H1 (cell line): ENCODE results near the gene CD38. TPM values are rescaled to one million over a fixed set of nuclear protein-coding genes. Genes with fewer than 3 reads are reported as not detected.

Source experiments
- CTCF ChIA-PET: fragments of 300-600 bp; sonication (Branson Sonifier 250); formaldehyde crosslinking; loops from one replicate; lab custom pipeline; 2021; ENCODE audit not compliant: partially characterized antibody; lab: Charles Lee
- POLR2A ChIA-PET: fragments of 300-600 bp; sonication (Branson Sonifier 250); formaldehyde crosslinking; loops from one replicate; lab custom pipeline; 2021; ENCODE audit warnings: inconsistent platforms; ENCODE audit not compliant: partially characterized antibody; lab: Charles Lee
- DNase-seq, 2 experiments: peaks; one replicate each; pipeline versions ENCODE4 v3.0.0 to v3.0.0-alpha.2; 2010 to 2022; ENCODE audit warnings: low spot score in 2 of 2, low read depth in 1 of 2, mixed read lengths in 1 of 2
- FAIRE-seq: peaks from 2 replicates; lab custom pipeline; 2011; peaks lifted over from hg19 to GRCh38; lab: Jason Lieb, UNC
- H2AFZ ChIP-seq: 2 replicates; pipeline ENCODE4 v1.8.1; 2012; ENCODE audit warnings: low read length, inconsistent platforms
- H2AK5ac ChIP-seq: 2 replicates; pipeline ENCODE4 v1.6.1; 2013; ENCODE audit warnings: low read depth, low read length
- H2BK120ac ChIP-seq: replicated peaks from 2 replicates; pipeline ENCODE3; 2013; ENCODE audit warnings: low read depth, low read length, inconsistent platforms
- H2BK12ac ChIP-seq: 2 replicates; pipeline ENCODE4 v1.6.1; 2013; ENCODE audit warnings: low read depth, low read length
- H2BK15ac ChIP-seq: 2 replicates; pipeline ENCODE4 v1.6.1; 2013; ENCODE audit warnings: low read length
- H2BK20ac ChIP-seq: 2 replicates; pipeline ENCODE4 v1.6.1; 2013; ENCODE audit warnings: low read length
- H2BK5ac ChIP-seq: 2 replicates; pipeline ENCODE4 v1.6.1; 2013; ENCODE audit warnings: low read depth, low read length
- H3K14ac ChIP-seq: 2 replicates; pipeline ENCODE4 v1.6.1; 2013; ENCODE audit warnings: inconsistent platforms; ENCODE audit not compliant: insufficient read length
- H3K18ac ChIP-seq: 2 replicates; pipeline ENCODE4 v1.6.1; 2013; ENCODE audit warnings: low read length; ENCODE audit errors: extremely low read depth
- H3K23ac ChIP-seq: 2 replicates; pipeline ENCODE4 v1.6.1; 2013; ENCODE audit warnings: inconsistent platforms; ENCODE audit not compliant: insufficient read length
- H3K23me2 ChIP-seq: 2 replicates; pipeline ENCODE4 v1.6.1; 2013; ENCODE audit warnings: low read depth, low read length
- H3K27ac ChIP-seq: 2 replicates; pipeline ENCODE4 v1.6.1; 2011; ENCODE audit warnings: low read depth, low read length, inconsistent platforms
- H3K27me3 ChIP-seq, 4 experiments: replicated peaks in 1 of 4; 1 replicate in 1 of 4; 2 replicates in 3 of 4; pipeline versions ENCODE4 v1.6.1 to v1.8.1; 2011 to 2013; ENCODE audit warnings: low read length in 3 of 4, mild to moderate bottlenecking in 3 of 4, inconsistent platforms in 2 of 4, mixed read lengths in 2 of 4, moderate library complexity in 1 of 4; ENCODE audit not compliant: control insufficient read depth in 3 of 4, insufficient read depth in 3 of 4; ENCODE audit errors: extremely low read depth in 1 of 4
- H3K36me3 ChIP-seq, 4 experiments: 2 replicates each; pipeline versions ENCODE4 v1.6.1 to v1.8.1; 2011 to 2013; ENCODE audit warnings: mild to moderate bottlenecking in 4 of 4, low read length in 3 of 4, moderate library complexity in 2 of 4, control low read depth in 1 of 4, inconsistent platforms in 1 of 4; ENCODE audit not compliant: insufficient read depth in 4 of 4, control insufficient read depth in 2 of 4
- H3K4ac ChIP-seq: replicated peaks from 2 replicates; pipeline ENCODE3; 2013; ENCODE audit warnings: low read length, low read depth, mixed read lengths, inconsistent platforms; ENCODE audit not compliant: insufficient read length
- H3K4me1 ChIP-seq, 4 experiments: replicated peaks in 1 of 4; 1 replicate in 1 of 4; 2 replicates in 3 of 4; pipeline versions ENCODE4 v1.6.1 to v1.8.1; 2011 to 2013; ENCODE audit warnings: low read length in 3 of 4, inconsistent platforms in 2 of 4, mixed read lengths in 1 of 4; ENCODE audit not compliant: insufficient read depth in 4 of 4, control insufficient read depth in 3 of 4
- H3K4me2 ChIP-seq, 2 experiments: 2 replicates each; pipeline versions ENCODE4 v1.6.1 to v1.8.1; 2011 to 2013; ENCODE audit warnings: low read depth in 2 of 2, low read length in 2 of 2, control low read depth in 1 of 2, inconsistent platforms in 1 of 2, mild to moderate bottlenecking in 1 of 2; ENCODE audit not compliant: insufficient read depth in 1 of 2
- H3K4me3 ChIP-seq, 4 experiments: fragments of 200-600, 300-600 bp in 1 of 4; sonication (generic), shearing (Covaris generic), sonication (Bioruptor Twin) in 1 of 4; 2 replicates each; pipeline versions ENCODE4 v1.5.1 to v1.8.1; 2011 to 2016; ENCODE audit warnings: low read length in 4 of 4, low read depth in 3 of 4, control low read depth in 2 of 4, inconsistent platforms in 2 of 4, mild to moderate bottlenecking in 2 of 4, mixed read lengths in 1 of 4, moderate library complexity in 1 of 4; ENCODE audit not compliant: insufficient read depth in 2 of 4; ENCODE audit errors: extremely low read depth in 1 of 4
- H3K56ac ChIP-seq: replicated peaks from 2 replicates; pipeline ENCODE3; 2013; ENCODE audit warnings: low read depth, mild to moderate bottlenecking, mixed read lengths, low read length, inconsistent platforms; ENCODE audit not compliant: insufficient read length
- H3K79me1 ChIP-seq: 2 replicates; pipeline ENCODE4 v1.6.1; 2013; ENCODE audit warnings: low read depth, low read length, control low read depth
- H3K79me2 ChIP-seq, 2 experiments: 2 replicates each; pipeline versions ENCODE4 v1.6.1 to v1.8.1; 2012 to 2013; ENCODE audit warnings: low read length in 2 of 2, mild to moderate bottlenecking in 2 of 2, inconsistent platforms in 1 of 2; ENCODE audit not compliant: insufficient read depth in 2 of 2, control insufficient read depth in 1 of 2
- H3K9ac ChIP-seq, 4 experiments: replicated peaks in 1 of 4; 1 replicate in 1 of 4; 2 replicates in 3 of 4; pipeline versions ENCODE4 v1.6.1 to v1.8.1; 2011 to 2013; ENCODE audit warnings: low read depth in 3 of 4, low read length in 3 of 4, control low read depth in 2 of 4, mild to moderate bottlenecking in 2 of 4, moderate library complexity in 2 of 4, inconsistent platforms in 1 of 4; ENCODE audit errors: extremely low read depth in 1 of 4
- H3K9me3 ChIP-seq, 2 experiments: 2 replicates each; pipeline versions ENCODE4 v1.6.1 to v1.8.1; 2012 to 2013; ENCODE audit warnings: mild to moderate bottlenecking in 2 of 2, moderate library complexity in 2 of 2, control low read depth in 1 of 2, inconsistent platforms in 1 of 2, low read depth in 1 of 2, low read length in 1 of 2, mixed read lengths in 1 of 2; ENCODE audit not compliant: insufficient read depth in 2 of 2
- H4K20me1 ChIP-seq, 2 experiments: replicated peaks in 1 of 2; 2 replicates each; pipeline versions ENCODE3 to v1.8.1; 2011 to 2013; ENCODE audit warnings: inconsistent platforms in 2 of 2, low read length in 2 of 2, mild to moderate bottlenecking in 1 of 2; ENCODE audit not compliant: insufficient read depth in 2 of 2, control insufficient read depth in 1 of 2
- H4K5ac ChIP-seq: 2 replicates; pipeline ENCODE4 v1.6.1; 2013; ENCODE audit warnings: low read length, low read depth, mixed read lengths, inconsistent platforms; ENCODE audit not compliant: insufficient read length
- H4K8ac ChIP-seq: 2 replicates; pipeline ENCODE4 v1.8.0; 2013; ENCODE audit warnings: mild to moderate bottlenecking, moderate library complexity, low read length, inconsistent platforms; ENCODE audit not compliant: insufficient read depth; ENCODE audit errors: extremely low read depth
- H4K91ac ChIP-seq: replicated peaks from 2 replicates; pipeline ENCODE3; 2013; ENCODE audit warnings: low read length, mixed read lengths, inconsistent platforms; ENCODE audit not compliant: insufficient read length
- CTBP2 ChIP-seq: IDR thresholded peaks from 2 replicates; pipeline ENCODE4 v1.7.0; 2011; ENCODE audit warnings: borderline replicate concordance, mild to moderate bottlenecking, moderate library complexity, mixed read lengths, low read length; ENCODE audit not compliant: insufficient read depth, insufficient read length
- SIRT6 ChIP-seq: IDR thresholded peaks from one replicate; pipeline ENCODE4 v1.7.1; 2012; ENCODE audit warnings: low read length, inconsistent platforms
- WGBS, 2 experiments: shearing (Covaris generic) in 1 of 2; methylation state at CpG; one replicate each; pipeline versions ENCODE4 v1.1.6 to v1.1.7; 2013 to 2015; ENCODE audit warnings: low lambda C conversion rate in 2 of 2, mixed read lengths in 2 of 2, inconsistent platforms in 1 of 2, low coverage in 1 of 2, missing lambda C conversion rate in 1 of 2; ENCODE audit not compliant: insufficient replicate concordance in 2 of 2, insufficient coverage in 1 of 2, insufficient read length in 1 of 2; ENCODE audit errors: extremely low coverage in 1 of 2, missing lambda C conversion rate in 1 of 2; 5-methylcytosine and 5-hydroxymethylcytosine counted together
- polyA plus RNA-seq, 7 experiments: library from polyadenylated mRNA; depleted of rRNA in 3 of 7; stranded (reverse) in 5 of 7; unstranded in 2 of 7; fragments of >200 nt in 5 of 7; fragments of 200-250 nt in 2 of 7; gene quantifications; 1 replicate in 5 of 7; 2 replicates in 1 of 7; 4 replicates in 1 of 7; pipeline versions ENCODE4 v1.2.1 to v1.2.3, GENCODE V29; 2011 to 2013; ENCODE audit warnings: missing spikeins in 2 of 7, mixed read lengths in 2 of 7
- total RNA-seq: library from RNA; stranded (reverse); fragmentation: NEBNext Ultra II Directional; extraction: Animal tissue kit (Norgen Biotek cat#: 25700); gene quantifications from 2 replicates; pipeline ENCODE4 v1.2.1, GENCODE V29; 2021
- TF ChIP-seq, protein P1 (sequence below): IDR thresholded peaks from 2 replicates; pipeline ENCODE4 v1.6.1; 2012; ENCODE audit warnings: inconsistent platforms

Gene CD38
- total and polyA plus RNA-seq, 2 of the 8 experiments (the other 6 are each of a cell fraction or from before 2014, with no cell fraction given) = 0.14 to 0.24 TPM

DNA sequence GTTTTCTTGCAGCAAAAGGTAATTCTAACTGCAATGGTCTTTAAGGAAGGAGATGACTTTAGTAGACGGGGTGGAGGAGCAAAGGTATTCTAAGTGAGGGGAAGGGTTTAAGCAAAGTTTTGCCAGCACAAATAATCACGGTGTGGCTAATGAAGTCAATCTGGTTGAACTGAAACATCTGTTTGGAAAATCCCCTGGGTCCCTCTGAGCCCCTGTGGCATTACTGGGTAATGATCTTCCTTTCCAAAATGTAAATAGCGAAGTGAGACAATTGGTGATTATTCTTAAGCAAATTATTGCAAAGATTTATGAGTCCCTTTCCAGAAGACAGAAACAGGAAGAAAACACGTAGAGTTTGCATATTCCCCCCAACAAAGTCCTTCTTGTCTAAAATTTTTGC is 113.2 kb downstream of the CD38 start:
- no peak overlapping the region for H3K23ac ChIP-seq
- no peaks in the 10 kb centered on the region for H3K9me3 ChIP-seq
- H2BK120ac ChIP-seq = no peak overlapping the region
- no peaks in the 10 kb centered on the region for H3K79me2 ChIP-seq
- no peaks in the 10 kb centered on the region for H3K23me2 ChIP-seq
- no peak overlapping the region for H2AFZ ChIP-seq
- no peak overlapping the region for H4K5ac ChIP-seq
- H3K27me3 ChIP-seq = no peaks in the 10 kb centered on the region
- H4K8ac ChIP-seq = no peak overlapping the region
- no peak overlapping the region for H3K18ac ChIP-seq
- no peak for FAIRE-seq
- CTCF ChIA-PET = interaction anchor here (0.8 to 1.3 kb wide), 5 partner anchors 9 to 65 kb away, joined by 3 to 10 read pairs (median 3); no protein-coding TSS in a partner anchor
- no peak overlapping the region for H3K27ac ChIP-seq
- H2AK5ac ChIP-seq = no peak overlapping the region
- no peaks in the 10 kb centered on the region for H3K36me3 ChIP-seq
- POLR2A ChIA-PET = no interaction called here
- H2BK15ac ChIP-seq = no peak overlapping the region
- H4K20me1 ChIP-seq = no peaks in the 10 kb centered on the region
- H3K9ac ChIP-seq = no peak overlapping the region
- no peak overlapping the region for H3K4me3 ChIP-seq
- DNase-seq = no peak
- no peak overlapping the region for H2BK20ac ChIP-seq
- no peak overlapping the region for H3K4me2 ChIP-seq
- peaks cover 0 to 5% (median 0%) of the 10 kb centered on the region in 4 experiments; a peak in 2 of 7 replicates for H3K4me1 ChIP-seq
- TF ChIP-seq CTBP2 = no peak
- TF ChIP-seq SIRT6 = no peak
- TF ChIP-seq, protein P1, sequence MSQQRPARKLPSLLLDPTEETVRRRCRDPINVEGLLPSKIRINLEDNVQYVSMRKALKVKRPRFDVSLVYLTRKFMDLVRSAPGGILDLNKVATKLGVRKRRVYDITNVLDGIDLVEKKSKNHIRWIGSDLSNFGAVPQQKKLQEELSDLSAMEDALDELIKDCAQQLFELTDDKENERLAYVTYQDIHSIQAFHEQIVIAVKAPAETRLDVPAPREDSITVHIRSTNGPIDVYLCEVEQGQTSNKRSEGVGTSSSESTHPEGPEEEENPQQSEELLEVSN = peak; percentile 3; the same call in 1 of the 2 replicates
- H3K79me1 ChIP-seq = no peaks in the 10 kb centered on the region
- no peak overlapping the region for H3K14ac ChIP-seq
- no peak overlapping the region for H4K91ac ChIP-seq
- WGBS, 2 experiments = 82% methylated on average over 4 of the region's 4 CpGs; no CpG with 5 or more reads in 1 of the 2 experiments
- no peak overlapping the region for H2BK12ac ChIP-seq
- H2BK5ac ChIP-seq = no peak overlapping the region
- H3K56ac ChIP-seq = no peak overlapping the region
- H3K4ac ChIP-seq = no peak overlapping the region
